Hematopoietic multipotent progenitor cell treated with erythropoietin and hydrocortisone succinate and interleukin-3 and kit ligand, for 17 days (in vitro differentiated cells): ENCODE measurements around the gene STX1B.
"Not testable (repeated sequence)": the region's sequence is repeated elsewhere in the genome, so short reads cannot be mapped to it uniquely, and the experiment has no call there.

ENCODE experiments used
- DNase-seq: peaks from one replicate; pipeline ENCODE4 v3.0.0-alpha.2; 2015; ENCODE audit warnings: low spot score

Gene STX1B

GRCh38 chr16:30951750-30952149 lies 58.7 kb downstream of the STX1B start:
- no peak for DNase-seq

- DNase-seq = no peak
These were observed 59.2 kb downstream of the STX1B start for GRCh38 chr16:30951193-30951592.

- DNase-seq = no peak
These were observed 59.8 kb downstream of the STX1B start for GRCh38 chr16:30950516-30951065.

DNA sequence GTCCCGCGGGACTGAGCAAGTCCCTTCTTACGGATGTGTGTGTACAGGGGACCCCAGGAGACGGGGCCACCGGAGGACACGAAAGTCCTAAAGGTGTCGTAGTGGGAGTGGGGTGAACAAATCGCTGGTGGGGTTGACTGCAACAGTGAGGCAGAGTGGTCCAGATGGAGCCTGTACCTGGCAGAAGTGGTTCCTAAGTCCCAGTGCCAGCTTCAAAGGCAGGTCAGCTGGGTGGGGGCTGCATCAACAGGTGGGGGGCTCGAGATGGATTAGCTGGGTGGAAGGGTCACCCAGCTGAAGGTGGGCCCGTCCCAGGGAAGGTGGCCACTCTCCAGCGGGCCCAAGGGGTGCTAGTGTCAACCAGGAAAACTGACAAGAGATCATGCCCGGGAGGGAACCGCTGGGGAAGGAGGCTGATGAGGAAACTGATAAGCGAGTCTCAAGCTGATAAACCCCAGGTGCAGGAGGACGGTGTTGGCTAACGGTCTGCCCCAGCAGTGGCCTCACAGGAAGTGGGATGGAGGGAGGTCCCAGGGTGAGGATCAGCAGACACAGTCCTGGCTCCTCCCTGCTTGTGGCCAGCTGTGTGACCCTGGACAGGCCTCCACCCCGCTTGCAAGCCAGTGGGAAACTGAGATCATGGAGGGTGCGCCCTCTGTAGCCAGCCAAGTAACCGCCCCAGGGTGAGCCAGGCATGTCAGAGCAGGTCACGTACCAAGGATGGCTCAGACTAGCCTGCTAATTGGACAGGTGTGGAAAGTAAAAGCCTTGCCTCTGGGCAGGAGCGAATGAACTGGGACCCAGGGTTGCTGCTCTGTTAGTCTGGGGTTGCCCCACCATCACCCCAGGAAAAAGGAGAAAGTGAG lies 60.6 kb downstream of the STX1B start:
- peak; percentile 90 for DNase-seq

DNA sequence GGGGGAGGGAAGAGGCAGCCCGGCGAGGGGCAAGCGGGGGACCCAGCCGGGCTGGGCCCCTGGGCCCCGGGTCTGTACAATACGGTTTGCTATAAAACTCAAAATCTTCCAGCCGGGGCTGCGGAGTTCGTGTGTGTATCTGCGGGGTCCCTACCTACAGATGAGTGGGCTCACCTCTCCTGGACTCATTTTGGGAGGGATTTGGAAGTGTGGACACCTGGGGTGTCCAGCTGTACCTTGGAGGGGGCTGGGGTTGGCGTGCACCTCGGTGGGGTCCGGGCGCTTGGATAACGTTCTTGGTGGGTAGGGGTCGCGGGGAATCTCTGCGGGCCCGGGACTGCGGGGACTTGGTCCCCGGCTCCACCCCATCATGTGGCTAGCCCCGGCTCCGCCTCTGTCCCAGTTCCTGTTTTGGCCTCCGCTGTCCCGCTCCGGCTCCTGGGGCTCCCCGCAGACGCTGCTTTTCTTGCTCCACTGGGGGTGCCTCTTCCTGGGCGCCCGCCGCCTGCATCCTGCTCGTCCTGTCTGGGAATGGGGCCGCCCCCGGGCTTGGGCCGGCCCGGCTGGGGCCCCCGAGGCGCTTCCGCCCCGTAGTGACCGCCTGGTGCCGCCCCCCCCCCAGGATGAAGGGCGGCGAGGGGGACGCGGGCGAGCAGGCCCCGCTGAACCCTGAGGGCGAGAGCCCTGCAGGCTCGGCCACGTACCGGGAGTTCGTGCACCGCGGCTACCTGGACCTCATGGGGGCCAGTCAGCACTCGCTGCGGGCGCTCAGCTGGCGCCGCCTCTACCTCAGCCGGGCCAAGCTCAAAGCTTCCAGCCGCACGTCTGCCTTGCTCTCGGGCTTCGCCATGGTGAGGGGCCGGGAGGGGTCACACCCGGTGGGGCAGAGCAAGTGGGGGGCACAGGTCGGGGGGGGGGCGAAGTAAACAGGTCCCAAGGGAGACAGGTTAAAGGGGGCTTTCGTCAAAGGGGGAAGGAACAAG lies 61.5 kb downstream of the STX1B start, which contains the start of gene ORAI3:
Gene ORAI3, plus strand, starts transcription at position 402 of the 983 bp plus-strand sequence. Its CDS starts 222 bp downstream, at position 624.
- DNase-seq = peak; percentile 52

DNA sequence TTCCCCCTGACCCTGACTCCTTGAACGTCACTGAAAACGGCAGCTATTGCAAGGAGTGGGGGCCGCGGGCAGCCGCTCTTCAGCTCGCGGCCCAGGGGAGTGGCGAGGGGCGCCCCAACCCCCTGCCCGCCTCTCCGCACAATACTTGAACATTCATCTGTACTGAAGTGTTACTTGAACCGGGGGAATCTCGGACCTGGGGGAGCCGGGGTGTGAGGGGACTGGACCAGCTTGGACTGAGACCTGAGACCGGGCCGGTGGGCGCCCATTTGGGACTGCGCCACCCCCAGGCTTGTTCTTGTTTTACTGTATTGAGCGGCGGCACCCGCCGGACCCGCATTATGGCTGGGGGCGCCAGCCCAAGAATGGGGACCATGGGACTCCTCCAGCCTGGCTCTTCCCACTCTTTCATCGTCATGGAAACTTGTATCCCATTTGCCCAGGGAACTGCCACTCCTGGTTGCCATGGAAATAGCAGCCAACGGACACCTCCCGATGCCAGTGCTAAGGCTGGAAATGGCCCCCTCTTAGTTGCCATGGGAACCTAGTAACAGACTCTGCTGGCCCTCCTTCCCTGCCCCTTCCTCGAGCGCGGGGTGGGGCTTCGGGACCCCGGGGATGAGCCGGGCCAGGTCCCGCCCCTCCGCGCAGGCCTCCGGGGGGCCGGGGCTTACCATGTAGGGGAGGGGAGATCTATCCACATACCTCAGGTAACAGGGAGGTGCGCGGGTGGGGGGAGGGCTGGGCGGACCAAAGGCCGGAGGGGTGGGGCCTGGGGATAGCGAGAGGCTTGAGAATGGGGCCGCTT lies 62.4 kb downstream of the STX1B start:
- peak; percentile 40 for DNase-seq

DNA sequence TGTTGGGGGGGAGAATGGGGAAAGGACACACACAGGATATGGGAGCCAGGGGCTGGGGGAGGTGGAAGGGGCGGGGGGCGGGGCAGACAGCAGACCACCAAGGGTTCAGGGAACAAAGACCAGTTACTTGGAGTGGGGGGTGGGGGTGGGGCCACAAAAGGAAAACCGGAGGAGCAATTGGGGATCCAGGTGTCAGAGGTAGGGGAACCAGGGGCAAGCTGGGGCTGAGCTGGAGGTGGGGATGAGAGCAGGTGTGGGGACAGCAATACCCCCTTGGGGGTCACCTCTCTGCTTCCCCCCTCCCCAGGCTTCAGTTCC lies 62.9 kb downstream of the STX1B start:
- no peak for DNase-seq

DNA sequence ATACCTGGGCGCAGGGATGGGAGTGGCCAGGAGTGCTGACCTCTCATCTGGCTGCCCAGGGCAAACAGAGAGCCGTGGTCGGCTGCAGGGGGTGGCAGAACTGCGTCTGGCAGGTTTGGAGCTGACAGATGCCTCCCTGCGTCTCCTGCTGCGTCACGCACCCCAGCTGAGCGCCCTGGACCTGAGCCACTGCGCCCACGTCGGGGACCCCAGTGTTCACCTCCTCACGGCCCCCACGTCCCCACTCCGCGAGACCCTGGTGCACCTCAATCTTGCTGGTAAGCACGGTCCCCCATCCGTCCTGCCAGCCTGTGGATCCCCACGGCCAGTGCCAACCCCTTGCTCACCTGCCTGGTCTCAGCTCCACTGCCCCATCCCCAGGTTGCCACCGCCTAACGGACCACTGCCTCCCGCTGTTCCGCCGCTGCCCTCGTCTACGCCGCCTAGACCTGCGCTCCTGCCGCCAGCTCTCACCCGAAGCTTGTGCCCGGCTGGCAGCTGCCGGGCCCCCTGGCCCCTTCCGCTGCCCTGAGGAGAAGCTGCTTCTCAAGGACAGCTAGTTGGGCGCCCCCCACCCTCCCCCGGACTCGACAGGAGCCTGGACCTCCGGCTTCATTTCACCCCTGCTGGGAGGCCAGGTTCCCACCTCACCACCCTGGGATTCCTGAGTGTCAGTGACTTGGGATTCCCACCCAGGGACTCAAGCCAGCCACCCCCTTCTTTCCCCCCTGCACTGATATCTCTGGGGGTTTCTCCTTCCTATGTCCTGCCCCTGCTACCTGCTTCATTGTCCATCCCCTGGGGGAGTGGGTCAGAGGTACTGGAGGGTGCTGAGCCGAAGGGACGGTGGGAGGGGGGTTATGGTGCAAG lies 63.5 kb downstream of the STX1B start:
- DNase-seq = no peak

- no peak for DNase-seq
These were observed 66.1 kb downstream of the STX1B start for GRCh38 chr16:30944352-30944751.

DNA sequence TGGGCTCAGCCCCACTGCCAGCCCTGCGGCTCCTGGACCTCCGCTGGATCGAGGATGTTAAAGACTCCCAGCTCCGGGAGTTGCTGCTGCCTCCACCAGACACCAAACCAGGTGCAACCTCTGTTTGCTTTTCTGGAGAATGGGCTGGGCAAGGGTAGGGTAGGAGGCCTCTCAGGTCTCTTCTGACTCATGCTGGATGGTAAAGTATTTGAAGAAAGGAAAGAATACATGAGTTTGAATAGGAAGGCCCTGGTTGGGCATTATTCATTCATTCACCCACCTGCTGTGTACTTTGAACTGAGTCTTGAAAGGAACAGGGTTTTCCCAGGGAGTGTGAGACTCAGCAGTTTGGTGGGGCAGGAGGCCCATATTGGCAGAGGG lies 68.0 kb downstream of the STX1B start:
- DNase-seq = no peak

DNA sequence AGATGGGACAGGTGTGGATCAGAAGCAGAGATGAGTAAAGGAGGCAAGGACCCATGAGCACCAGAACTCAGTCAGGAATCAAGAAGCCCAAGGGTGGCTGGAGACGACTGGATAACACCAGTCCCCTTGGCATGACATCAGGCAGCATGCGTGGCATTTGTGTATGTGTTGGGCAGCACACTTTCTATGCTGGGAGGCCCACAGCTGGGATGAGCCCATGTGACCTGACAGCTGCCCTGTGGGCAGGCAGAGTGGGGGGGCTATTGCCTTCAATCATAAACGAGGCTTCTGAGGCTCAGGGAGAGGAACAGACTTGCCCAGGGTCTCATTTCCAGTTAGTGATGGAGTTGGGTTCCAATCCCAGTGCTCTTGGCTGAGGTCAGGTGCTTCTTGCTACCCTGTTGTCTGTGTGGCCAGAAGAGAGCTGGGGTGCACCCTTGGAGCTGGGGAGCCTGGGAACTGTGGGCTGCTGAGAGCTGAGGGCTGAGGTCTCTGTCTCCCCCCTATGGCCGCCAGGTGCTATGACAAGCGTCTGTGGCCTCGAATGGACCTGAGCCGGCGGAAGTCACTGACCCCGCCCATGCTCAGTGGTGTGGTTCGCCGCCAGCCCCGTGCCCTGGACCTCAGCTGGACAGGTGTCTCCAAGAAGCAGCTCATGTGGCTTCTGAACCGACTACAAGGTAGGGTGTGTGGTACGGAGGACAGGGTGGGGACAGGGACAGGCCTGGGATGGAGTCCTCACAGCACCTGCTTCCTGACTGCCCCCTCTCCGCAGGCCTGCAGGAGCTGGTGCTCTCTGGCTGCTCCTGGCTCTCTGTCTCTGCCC lies 68.6 kb downstream of the STX1B start:
- DNase-seq = peak; percentile 88

DNA sequence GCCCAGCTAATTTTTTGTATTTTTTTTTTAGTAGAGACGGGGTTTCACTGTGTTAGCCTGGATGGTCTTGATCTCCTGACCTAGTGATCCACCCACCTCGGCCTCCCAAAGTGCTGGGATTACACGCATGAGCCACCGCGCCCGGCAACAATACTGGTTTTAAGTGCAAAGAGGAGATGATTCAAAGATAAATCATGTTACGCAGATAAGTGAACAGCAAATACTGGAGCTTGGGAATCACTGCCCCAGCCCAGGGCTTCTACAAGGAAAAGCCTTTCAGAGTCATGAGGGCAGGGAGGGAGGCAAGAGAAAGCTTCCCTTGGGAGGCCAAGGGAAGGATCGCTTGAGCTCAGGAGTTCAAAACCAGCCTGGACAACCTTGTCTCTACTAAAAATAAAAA lies 70.9 kb downstream of the STX1B start:
- not testable (repeated sequence) for DNase-seq
